Measurements from ENCODE around the gene HRH2.

DNA sequence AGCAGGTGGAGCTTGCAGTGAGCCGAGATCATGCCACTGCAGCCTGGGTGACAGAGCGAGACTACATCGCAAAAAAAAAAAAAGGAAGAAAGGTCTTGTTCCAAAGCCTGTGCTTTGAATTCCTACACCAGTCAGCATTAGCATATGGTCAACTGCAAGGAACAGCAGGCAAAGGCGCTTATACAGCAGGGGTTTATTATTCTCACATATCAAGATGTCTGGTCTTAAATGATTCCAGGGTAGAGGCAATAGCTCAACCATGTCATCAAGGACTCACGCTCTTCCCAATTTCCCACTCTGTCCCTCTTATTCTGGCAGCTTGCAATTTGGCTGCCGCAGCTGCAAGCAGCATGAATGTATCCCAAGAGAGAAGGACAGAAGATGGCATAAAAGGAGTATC, 28.6 kb upstream of the HRH2 start:
- TF ChIP-seq POLR2A (IDR thresholded peaks at IDR 0.05), result no peak
- TF ChIP-seq, protein P1, sequence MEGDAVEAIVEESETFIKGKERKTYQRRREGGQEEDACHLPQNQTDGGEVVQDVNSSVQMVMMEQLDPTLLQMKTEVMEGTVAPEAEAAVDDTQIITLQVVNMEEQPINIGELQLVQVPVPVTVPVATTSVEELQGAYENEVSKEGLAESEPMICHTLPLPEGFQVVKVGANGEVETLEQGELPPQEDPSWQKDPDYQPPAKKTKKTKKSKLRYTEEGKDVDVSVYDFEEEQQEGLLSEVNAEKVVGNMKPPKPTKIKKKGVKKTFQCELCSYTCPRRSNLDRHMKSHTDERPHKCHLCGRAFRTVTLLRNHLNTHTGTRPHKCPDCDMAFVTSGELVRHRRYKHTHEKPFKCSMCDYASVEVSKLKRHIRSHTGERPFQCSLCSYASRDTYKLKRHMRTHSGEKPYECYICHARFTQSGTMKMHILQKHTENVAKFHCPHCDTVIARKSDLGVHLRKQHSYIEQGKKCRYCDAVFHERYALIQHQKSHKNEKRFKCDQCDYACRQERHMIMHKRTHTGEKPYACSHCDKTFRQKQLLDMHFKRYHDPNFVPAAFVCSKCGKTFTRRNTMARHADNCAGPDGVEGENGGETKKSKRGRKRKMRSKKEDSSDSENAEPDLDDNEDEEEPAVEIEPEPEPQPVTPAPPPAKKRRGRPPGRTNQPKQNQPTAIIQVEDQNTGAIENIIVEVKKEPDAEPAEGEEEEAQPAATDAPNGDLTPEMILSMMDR (IDR thresholded peaks at IDR 0.05), result no peak

Data from lower leg skin (tissue), 3 donors.